Urinary bladder (tissue), 4 donors: Measurements from ENCODE around the gene ENTR1. TPM values are rescaled to one million over a fixed set of nuclear protein-coding genes. Genes with fewer than 3 reads are reported as not detected.

Experiments
- DNase-seq: peaks from one replicate; pipeline ENCODE4 v3.0.0-alpha.2; 2015; ENCODE audit errors: extremely low spot score
- H3K27ac ChIP-seq: one replicate; pipeline ENCODE4 v1.5.1; 2013; ENCODE audit warnings: low read depth, mild to moderate bottlenecking, moderate library complexity
- H3K36me3 ChIP-seq: one replicate; pipeline ENCODE4 v1.6.1; 2013; ENCODE audit warnings: mild to moderate bottlenecking, moderate library complexity; ENCODE audit not compliant: insufficient read depth
- H3K4me1 ChIP-seq: one replicate; pipeline ENCODE4 v1.6.1; 2013; ENCODE audit warnings: mild to moderate bottlenecking, moderate library complexity; ENCODE audit not compliant: insufficient read depth
- H3K4me3 ChIP-seq: one replicate; pipeline ENCODE4 v1.5.1; 2013; ENCODE audit warnings: low read depth, low read length
- WGBS: extraction: QIAGEN DNeasy Blood & Tissue Kit; methylation state at CpG from one replicate; pipeline ENCODE4 v1.1.7; 2013; 5-methylcytosine and 5-hydroxymethylcytosine counted together
- polyA plus RNA-seq: library from polyadenylated mRNA; stranded (reverse); fragments of 200-250 nt; gene quantifications from one replicate; pipeline ENCODE4 v1.2.3, GENCODE V29; 2013
- total RNA-seq: library from RNA; depleted of rRNA; stranded (reverse); fragments of >200 nt; gene quantifications from one replicate; pipeline ENCODE4 v1.2.3, GENCODE V29; 2014
- donor health status: healthy with polysubstance abuse.
- donor health status: healthy.

The ENTR1 gene, protein sequence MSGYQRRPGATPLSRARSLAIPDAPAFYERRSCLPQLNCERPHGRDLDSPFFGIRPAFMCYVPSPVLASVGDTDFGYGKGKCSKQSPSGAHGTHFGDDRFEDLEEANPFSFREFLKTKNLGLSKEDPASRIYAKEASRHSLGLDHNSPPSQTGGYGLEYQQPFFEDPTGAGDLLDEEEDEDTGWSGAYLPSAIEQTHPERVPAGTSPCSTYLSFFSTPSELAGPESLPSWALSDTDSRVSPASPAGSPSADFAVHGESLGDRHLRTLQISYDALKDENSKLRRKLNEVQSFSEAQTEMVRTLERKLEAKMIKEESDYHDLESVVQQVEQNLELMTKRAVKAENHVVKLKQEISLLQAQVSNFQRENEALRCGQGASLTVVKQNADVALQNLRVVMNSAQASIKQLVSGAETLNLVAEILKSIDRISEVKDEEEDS
- total RNA-seq (20.4 TPM), polyA plus RNA-seq (37.5 TPM)

DNA sequence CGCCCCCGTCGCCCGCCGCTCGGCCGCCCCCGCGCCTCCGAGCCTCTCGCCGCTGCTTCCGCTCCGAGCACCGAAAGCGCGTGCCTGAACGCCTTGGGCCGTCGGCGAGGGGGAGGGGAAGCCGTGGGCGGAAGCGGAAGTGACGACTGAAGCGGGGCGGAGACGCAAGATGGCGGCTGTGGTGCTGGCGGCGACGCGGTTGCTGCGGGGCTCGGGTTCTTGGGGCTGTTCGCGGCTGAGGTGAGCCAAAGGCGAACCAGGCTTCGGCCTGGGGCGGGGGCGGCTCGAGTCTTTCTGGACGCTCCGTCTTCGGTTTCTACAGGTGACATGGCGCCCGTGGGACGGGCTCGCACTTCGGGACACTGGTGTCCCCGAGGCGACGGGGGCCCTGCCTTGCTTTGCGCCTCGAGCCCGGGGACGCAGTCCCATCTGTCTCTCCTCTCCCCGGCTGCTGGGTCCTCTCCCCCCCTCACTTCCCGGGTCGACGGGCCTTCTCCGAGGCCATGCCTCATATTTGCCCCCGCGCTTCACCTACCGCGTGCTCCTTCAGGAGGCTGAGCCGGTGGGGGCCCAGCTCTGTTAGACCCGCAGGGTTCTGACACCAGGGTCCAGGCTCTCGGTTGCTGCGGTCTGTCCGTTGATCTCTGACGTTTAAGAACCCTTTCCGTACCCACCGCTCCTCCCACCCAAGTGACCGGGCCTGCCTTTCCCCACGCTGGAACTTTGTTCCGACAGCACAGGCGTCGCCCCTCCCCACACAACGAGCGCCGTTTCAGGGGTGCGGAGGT lies at the start of gene ENTR1, which contains the start of gene PMPCA:
Gene ENTR1, minus strand, starts transcription at position 115 of the 788 bp plus-strand sequence. CDS start 217 bp downstream, outside the sequence.
Gene PMPCA, plus strand, starts transcription at position 159 of the 788 bp plus-strand sequence. Its CDS starts 11 bp downstream, at position 170.
- Histone ChIP-seq H3K4me1 (no peaks in the 10 kb centered on the region), H3K36me3 (peaks cover 4% of the 10 kb centered on the region), H3K27ac (peak within 1 kb of the TSS; percentile 92), H3K4me3 (peak within 1 kb of the TSS; percentile 91)
- DNase-seq, result peak; percentile 73
- whole genome bisulfite sequencing, result under 1% methylated on average over 83 of the region's 83 CpGs

DNA sequence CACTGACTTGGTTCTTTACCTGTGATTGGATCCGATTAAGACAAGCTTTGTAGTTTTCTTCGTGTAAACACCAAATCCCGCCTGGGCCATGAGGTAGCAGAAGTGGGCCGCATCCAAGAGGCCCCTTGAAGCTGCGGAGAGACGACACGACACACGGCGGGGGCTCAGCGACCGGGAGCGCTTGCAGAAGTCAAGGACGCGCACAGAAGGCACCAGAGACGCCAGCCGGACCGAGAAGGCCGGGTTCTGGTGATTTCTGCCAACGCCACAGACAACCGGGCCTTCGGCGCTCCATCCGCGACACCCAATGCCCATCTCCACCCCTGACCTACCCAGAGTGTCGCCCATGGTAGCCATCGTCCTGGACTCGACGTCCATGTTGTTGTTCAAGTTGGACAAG lies 49.0 kb upstream of the ENTR1 start:
- Histone ChIP-seq H3K4me3 (no peak overlapping the region), H3K36me3 (peaks cover 15% of the 10 kb centered on the region), H3K4me1 (no peaks in the 10 kb centered on the region), H3K27ac (no peak overlapping the region)
- DNase-seq, result no peak
- WGBS, result 97% methylated on average over 28 of the region's 28 CpGs

DNA sequence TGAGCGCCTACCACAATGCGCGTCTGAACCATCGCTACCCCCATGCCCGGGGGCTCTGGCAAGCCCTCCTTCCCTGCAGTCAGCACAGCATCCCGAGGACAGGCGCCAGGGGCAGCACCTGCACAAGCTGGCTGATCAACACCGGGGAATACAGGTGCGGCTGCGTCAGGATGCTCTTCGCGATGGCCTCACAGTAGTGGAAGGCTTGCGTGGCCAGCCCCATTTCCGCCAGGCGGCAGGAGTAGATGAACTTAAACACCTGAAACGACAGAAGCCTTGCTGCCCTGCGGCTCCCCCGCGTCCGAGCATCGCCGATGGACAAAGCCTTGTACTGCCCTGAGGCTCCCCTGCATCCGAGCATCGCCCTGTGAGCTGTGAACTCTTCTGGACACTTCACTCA lies 46.9 kb upstream of the ENTR1 start:
- 96% methylated on average over 24 of the region's 24 CpGs for WGBS
- peaks cover 12% of the 10 kb centered on the region for H3K36me3 ChIP-seq

DNA sequence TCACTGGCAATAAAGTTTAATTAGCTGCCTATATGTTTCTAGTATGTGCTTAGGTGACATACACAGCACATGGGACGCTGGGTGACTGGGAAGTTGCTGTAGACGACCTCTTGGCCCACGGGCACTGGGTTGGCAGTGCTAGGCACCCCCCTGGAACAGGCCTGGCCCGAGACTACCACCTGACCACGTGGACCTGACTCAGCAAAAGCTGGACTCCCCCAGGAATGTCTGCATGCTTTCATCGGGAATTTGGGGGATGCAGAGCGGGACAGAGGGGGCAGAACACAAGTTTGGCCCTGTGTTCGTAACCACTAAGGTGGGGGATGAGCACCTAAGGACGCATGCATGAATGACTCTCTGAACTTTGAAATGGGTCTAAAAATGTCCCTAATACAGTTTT lies 45.8 kb upstream of the ENTR1 start:
- H3K4me1 ChIP-seq, result no peaks in the 10 kb centered on the region
- DNase-seq, result no peak
- H3K4me3 ChIP-seq, result no peak overlapping the region
- H3K27ac ChIP-seq, result no peak overlapping the region
- 89% methylated on average over 9 of the region's 9 CpGs for WGBS
- peaks cover 12% of the 10 kb centered on the region for H3K36me3 ChIP-seq

More for the DNA sequence above, 46.9 kb upstream of the ENTR1 start:
- DNase-seq, result no peak
- H3K4me3 ChIP-seq, result no peak overlapping the region
- H3K27ac ChIP-seq, result no peak overlapping the region
- no peaks in the 10 kb centered on the region for H3K4me1 ChIP-seq

DNA sequence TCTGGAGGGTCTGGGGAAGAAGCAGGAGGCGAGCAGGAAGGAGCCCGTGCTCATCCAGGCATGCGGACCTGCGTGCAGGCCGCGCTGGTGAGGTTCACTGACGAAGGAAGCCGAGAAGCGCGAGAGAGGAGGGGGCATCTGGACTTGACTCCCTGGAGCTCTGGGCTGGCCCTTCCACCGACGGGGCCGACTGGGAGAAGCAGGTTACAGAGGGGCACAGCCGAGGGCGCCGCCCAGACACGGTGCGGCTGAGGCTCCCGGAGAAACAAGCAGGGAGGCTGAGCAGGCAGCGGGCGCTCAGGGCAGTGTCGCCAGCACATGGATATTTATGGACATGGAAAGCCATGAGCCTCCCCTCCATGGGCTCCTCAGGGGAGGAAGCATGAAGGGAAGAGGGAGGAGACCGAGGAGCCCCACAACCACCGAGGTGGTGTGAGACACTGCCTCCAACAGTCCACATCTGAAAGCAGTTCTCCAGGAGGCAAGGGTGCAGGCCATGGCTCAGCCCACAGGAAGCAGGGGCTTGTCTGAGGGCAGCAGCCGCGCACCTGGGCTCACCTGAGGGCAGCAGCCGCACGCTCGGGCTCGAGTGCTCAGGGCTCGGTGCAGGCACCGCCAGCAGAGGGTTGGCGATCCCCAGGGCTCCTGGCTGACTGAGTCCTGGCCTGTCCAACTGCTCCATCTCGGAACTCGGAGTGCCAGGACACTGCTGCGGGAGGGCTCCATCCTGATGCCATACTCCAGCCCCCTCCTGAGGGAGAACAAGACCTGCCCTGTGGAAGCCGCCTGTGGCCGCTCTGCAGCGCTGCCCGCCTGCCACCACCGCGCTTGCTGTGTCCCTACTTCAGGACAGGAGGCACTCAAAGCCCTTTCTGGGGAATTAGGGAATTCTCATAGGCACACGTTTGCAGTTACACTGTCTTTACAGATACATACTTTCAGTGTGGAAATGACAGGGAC lies 44.9 kb upstream of the ENTR1 start:
- Histone ChIP-seq H3K36me3 (peaks cover 12% of the 10 kb centered on the region), H3K4me3 (no peak overlapping the region), H3K4me1 (no peaks in the 10 kb centered on the region), H3K27ac (no peak overlapping the region)
- 92% methylated on average over 43 of the region's 43 CpGs for WGBS
- no peak for DNase-seq

DNA sequence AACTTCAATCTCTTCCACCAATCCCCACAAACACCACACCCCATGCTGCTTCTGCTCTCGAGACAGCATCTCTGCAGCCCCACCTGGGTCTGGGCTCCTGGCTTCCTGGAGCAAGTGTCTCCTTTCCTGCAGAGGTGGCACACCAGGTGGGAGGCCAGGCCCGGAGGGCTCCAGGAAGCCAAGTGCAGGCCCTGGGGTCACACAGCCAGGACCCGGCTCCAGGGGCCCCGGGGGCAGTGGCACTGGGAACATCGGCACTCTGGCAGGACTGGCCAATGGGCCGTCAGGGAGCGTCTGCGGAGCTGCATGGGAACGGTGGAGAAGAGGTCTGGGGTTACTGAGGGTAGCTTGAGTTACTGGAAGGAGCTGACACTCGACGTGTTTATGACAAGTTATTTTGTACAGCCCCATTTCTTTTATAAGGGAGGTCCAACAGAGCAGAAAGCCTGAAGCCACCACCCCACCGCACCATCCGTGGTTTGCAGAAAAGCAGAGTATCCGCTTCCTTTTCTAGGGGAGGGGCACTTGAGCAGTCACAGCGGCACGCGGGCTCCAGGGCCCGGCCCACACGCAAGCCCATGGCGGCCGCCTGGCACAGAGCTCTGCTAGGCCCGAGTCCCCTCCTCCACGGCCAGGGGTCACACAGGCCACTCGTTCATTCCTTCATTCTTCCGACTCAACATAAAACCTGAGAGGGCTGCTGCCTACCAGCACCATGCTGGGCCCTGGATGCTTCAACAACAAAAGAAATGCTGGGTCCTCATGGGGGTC lies 43.8 kb upstream of the ENTR1 start:
- Histone ChIP-seq H3K4me3 (no peak overlapping the region), H3K36me3 (peaks cover 12% of the 10 kb centered on the region), H3K27ac (no peak overlapping the region), H3K4me1 (no peaks in the 10 kb centered on the region)
- DNase-seq, result no peak
- 89% methylated on average over 25 of the region's 25 CpGs for WGBS

DNA sequence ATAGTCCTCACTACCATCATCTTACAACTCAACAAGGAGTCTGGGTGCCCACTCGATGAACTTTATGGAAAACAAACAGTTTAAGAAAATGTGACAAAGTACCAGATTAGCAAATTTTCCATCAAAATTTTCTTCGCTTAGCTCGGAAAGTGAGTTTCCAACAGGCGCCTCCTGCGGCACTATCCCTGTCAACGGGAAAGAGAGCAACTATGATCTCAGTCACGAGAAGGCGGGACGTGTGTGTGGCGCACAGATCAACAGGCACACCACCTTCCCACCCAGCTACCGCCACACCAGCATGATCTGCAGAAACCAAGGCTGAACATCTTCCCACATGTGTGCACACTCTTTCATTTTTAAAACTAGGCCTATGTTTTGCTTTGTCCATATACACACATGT lies 42.9 kb upstream of the ENTR1 start:
- Histone ChIP-seq H3K27ac (no peak overlapping the region), H3K4me3 (no peak overlapping the region), H3K4me1 (no peaks in the 10 kb centered on the region), H3K36me3 (peaks cover 12% of the 10 kb centered on the region)
- whole genome bisulfite sequencing, result 92% methylated on average over 11 of the region's 11 CpGs
- no peak for DNase-seq

DNA sequence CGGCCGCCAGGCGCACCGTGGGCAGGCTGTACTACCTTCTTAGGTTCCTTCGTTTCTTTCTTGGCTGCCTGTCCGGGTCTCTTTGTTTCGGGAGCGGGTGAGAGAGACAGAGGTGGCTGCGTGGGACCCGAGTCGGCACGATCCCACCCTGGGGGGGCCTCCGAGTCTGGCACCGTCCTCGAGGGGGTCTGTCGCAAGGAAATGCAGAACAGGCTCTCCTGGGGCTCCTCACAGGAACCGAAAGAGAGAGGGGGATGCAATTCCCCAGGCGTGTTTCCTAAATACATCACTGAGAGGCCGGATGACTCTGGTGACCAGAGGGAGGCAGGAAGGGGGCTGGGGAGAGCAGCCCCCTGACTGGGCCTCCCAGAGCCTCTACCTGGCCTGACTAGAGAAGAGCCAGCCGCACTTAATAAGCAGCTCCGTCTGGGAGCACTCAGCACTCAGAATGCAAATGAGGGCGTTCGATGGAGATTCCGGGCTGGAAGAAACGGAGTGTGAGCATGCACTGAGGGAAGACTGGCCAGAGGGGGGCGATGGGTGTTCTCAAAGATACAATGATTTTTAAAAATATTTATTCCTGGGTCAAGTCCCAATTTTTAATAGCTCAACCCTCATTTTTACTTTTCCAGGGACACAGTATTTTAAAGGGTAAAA lies 40.9 kb upstream of the ENTR1 start:
- WGBS, result 86% methylated on average over 26 of the region's 26 CpGs

DNA sequence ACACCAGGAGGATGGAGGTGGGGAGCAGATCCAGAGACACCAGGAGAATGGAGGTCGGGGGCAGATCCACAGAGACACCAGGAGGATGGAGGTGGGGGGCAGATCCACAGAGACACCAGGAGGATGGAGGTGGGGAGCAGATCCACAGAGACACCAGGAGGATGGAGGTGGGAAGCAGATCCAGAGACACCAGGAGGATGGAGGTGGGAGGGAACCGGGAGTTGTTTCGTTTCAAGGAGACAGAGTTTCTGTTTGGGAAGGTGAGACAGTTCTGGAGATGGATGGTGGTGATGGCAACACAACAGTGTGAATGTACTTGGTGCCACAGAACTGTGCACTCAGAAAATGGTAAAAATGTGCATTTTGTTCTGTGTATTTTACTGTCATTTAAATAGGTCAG lies 38.2 kb upstream of the ENTR1 start:
- Histone ChIP-seq H3K36me3 (no peaks in the 10 kb centered on the region), H3K4me1 (no peaks in the 10 kb centered on the region), H3K4me3 (no peak overlapping the region), H3K27ac (no peak overlapping the region)
- WGBS, result 94% methylated on average over 3 of the region's 3 CpGs
- DNase-seq, result no peak

More for the DNA sequence above, 40.9 kb upstream of the ENTR1 start:
- peaks cover 7% of the 10 kb centered on the region for H3K36me3 ChIP-seq
- H3K4me3 ChIP-seq, result no peak overlapping the region
- H3K27ac ChIP-seq, result no peak overlapping the region
- H3K4me1 ChIP-seq, result no peaks in the 10 kb centered on the region
- no peak for DNase-seq

DNA sequence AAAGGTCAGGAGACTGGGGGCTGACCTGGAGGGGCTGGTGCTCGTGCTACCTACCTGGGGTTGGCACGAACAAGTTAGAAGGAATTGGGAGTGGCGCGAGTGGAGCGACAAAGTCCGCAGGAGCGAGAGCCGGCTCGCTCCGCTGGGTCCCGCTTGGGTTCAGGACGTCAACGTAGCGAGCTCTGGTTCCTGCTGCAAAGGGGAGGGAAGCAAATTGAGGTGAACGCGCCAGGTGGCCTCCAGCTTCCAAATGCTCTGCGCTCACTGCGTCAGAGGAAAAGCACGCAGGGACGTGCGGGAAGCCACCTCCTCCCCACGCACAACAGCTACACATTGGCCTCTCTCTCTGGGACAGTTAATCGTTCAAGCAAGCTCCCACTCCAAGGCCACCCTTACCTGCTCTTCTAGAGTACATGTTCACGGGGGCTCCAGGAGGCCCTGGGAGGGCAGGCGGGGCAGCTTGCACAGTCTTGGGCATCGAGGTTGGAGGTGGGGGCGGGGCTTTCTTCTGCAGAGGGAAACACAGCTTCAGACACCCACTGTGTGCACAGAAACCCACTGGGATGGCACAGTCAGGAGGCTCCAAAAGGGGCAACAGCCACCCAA lies 36.9 kb upstream of the ENTR1 start:
- Histone ChIP-seq H3K27ac (no peak overlapping the region), H3K4me3 (no peak overlapping the region), H3K36me3 (no peaks in the 10 kb centered on the region), H3K4me1 (no peaks in the 10 kb centered on the region)
- DNase-seq, result no peak
- 93% methylated on average over 27 of the region's 27 CpGs for WGBS

DNA sequence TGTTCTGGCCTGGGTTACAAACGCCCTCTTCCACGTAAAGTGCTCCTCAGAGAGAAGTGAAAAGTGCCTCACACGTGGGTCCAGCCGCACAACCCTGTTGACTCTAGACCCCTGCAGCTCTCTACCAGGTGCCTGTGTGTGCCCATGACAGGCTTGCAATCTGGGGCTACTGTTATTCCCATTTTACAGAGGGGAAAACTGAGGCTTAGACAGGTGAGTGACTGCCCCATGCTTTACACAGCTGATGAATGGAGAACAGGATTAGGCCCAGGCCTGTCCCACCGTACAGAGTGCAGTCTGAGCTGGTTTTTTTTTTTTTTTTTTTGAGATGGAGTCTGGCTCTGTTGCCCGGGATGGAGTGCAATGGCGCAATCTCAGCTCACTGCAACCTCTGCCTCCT lies 35.4 kb upstream of the ENTR1 start:
- Histone ChIP-seq H3K4me1 (no peaks in the 10 kb centered on the region), H3K4me3 (no peak overlapping the region), H3K36me3 (no peaks in the 10 kb centered on the region), H3K27ac (no peak overlapping the region)
- 87% methylated on average over 7 of the region's 7 CpGs for WGBS
- DNase-seq, result no peak

DNA sequence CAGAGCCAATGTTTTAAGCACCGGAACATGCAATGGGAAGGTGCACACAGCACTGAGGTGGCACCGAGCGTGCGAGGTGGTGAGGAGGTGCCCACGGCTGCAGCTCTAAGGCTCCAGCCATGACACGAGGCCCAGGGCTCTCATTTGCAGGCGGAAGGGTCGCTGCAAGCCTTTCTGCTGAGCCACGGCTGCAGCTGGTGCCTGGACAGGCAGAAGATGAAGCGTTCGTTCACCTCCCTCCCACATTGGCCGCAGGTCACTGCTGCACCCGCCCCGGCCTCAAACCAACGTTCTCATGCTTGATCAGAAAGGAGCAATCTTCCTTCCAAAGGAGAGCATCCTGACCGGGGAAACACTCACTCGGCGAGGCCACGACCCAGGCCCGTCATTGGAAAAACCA lies 33.7 kb upstream of the ENTR1 start:
- no peak overlapping the region for H3K27ac ChIP-seq
- 94% methylated on average over 20 of the region's 20 CpGs for WGBS
- no peaks in the 10 kb centered on the region for H3K4me1 ChIP-seq
- DNase-seq, result no peak
- H3K4me3 ChIP-seq, result no peak overlapping the region
- H3K36me3 ChIP-seq, result no peaks in the 10 kb centered on the region
